Keratinocyte (primary cell): ENCODE data around the gene LHPP. TPM values are rescaled to one million over a fixed set of nuclear protein-coding genes. Genes with fewer than 3 reads are reported as not detected.

Source experiments
- DNase-seq: peaks from one replicate; pipeline ENCODE4 v3.0.0-alpha.2; 2011; ENCODE audit warnings: low read depth, missing footprints, low spot score
- FAIRE-seq: peaks from 2 replicates; lab custom pipeline; 2011; peaks lifted over from hg19 to GRCh38; lab: Jason Lieb, UNC
- H2AFZ ChIP-seq: 2 replicates; pipeline ENCODE4 v1.6.0; 2012; ENCODE audit warnings: low read length, control low read depth, inconsistent platforms; ENCODE audit not compliant: control insufficient read depth
- H3K27ac ChIP-seq: 2 replicates; pipeline ENCODE4 v1.5.1; 2011; ENCODE audit warnings: low read length; ENCODE audit not compliant: control insufficient read depth, insufficient read depth
- H3K27me3 ChIP-seq: 3 replicates; pipeline ENCODE4 v1.6.0; 2011; ENCODE audit warnings: low read length; ENCODE audit not compliant: control insufficient read depth, insufficient read depth; ENCODE audit errors: extremely low read depth
- H3K36me3 ChIP-seq, 2 experiments: 2 replicates in 1 of 2; 3 replicates in 1 of 2; pipeline ENCODE4 v1.5.1; 2011; ENCODE audit warnings: low read length in 2 of 2, mild to moderate bottlenecking in 1 of 2; ENCODE audit not compliant: control insufficient read depth in 2 of 2, insufficient read depth in 2 of 2; ENCODE audit errors: extremely low read depth in 1 of 2
- H3K4me1 ChIP-seq: 3 replicates; pipeline ENCODE4 v1.5.1; 2011; ENCODE audit warnings: low read length; ENCODE audit not compliant: control insufficient read depth, insufficient read depth; ENCODE audit errors: extremely low read depth
- H3K4me2 ChIP-seq: 3 replicates; pipeline ENCODE4 v1.6.0; 2011; ENCODE audit warnings: low read depth, low read length; ENCODE audit not compliant: control insufficient read depth, insufficient read depth; ENCODE audit errors: extremely low read depth
- H3K4me3 ChIP-seq, 3 experiments: fragments of 200-600 bp in 1 of 3; sonication (generic) in 1 of 3; 2 replicates in 2 of 3; 3 replicates in 1 of 3; pipeline ENCODE4 v1.5.1; 2011 to 2016; ENCODE audit warnings: low read length in 3 of 3, mild to moderate bottlenecking in 3 of 3, control low read depth in 2 of 3, inconsistent platforms in 1 of 3, low read depth in 1 of 3, mixed read lengths in 1 of 3, mixed run types in 1 of 3, moderate library complexity in 1 of 3; ENCODE audit not compliant: control insufficient read depth in 2 of 3, insufficient read depth in 2 of 3; ENCODE audit errors: extremely low read depth in 1 of 3
- H3K79me2 ChIP-seq: 2 replicates; pipeline ENCODE4 v1.6.0; 2012; ENCODE audit warnings: low read length; ENCODE audit not compliant: control insufficient read depth, insufficient read depth
- H3K9ac ChIP-seq: 3 replicates; pipeline ENCODE4 v1.6.0; 2011; ENCODE audit warnings: low read length; ENCODE audit not compliant: control insufficient read depth, insufficient read depth; ENCODE audit errors: extremely low read depth
- H3K9me1 ChIP-seq: 3 replicates; pipeline ENCODE4 v1.6.0; 2011; ENCODE audit warnings: low read length; ENCODE audit not compliant: control insufficient read depth, insufficient read depth; ENCODE audit errors: extremely low read depth
- H3K9me3 ChIP-seq: 2 replicates; pipeline ENCODE4 v1.5.1; 2012; ENCODE audit warnings: low read depth, low read length; ENCODE audit not compliant: control insufficient read depth
- H4K20me1 ChIP-seq: 3 replicates; pipeline ENCODE4 v1.6.0; 2011; ENCODE audit warnings: low read length; ENCODE audit not compliant: control insufficient read depth, insufficient read depth; ENCODE audit errors: extremely low read depth
- EZH2 ChIP-seq: IDR thresholded peaks from one replicate; pipeline ENCODE4 v1.6.1; 2012; ENCODE audit warnings: inconsistent platforms, mild to moderate bottlenecking, low read length, moderate library complexity
- dilution Hi-C: fragments of 300-500 bp; cut with MboI; formaldehyde crosslinking; loops from one replicate; pipeline ENCODE4 v1.7.0; 2020; ENCODE audit warnings: low sequenced_read_pairs; ENCODE audit not compliant: extremely low pct_ligation_motif_present
- polyA plus RNA-seq, 5 experiments: library from polyadenylated mRNA; depleted of rRNA in 3 of 5; stranded (reverse) in 3 of 5; stranded (forward) in 1 of 5; unstranded in 1 of 5; fragments of >200 nt; gene quantifications; 1 replicate in 1 of 5; 2 replicates in 3 of 5; 3 replicates in 1 of 5; pipeline versions ENCODE4 v1.2.1 to v1.2.3, GENCODE V29; 2011 to 2012; ENCODE audit warnings: missing spikeins in 2 of 5, low read depth in 1 of 5, low replicate concordance in 1 of 5
- TF ChIP-seq, protein P1 (sequence below), 3 experiments: IDR thresholded peaks in 1 of 3; conservative IDR thresholded peaks in 1 of 3; optimal IDR thresholded peaks in 1 of 3; 2 replicates in 2 of 3; 3 replicates in 1 of 3; pipeline versions ENCODE3 to v1.5.1; 2011; ENCODE audit warnings: low read length in 3 of 3, mild to moderate bottlenecking in 3 of 3, moderate library complexity in 2 of 3, control low read depth in 1 of 3, inconsistent platforms in 1 of 3; ENCODE audit not compliant: insufficient read depth in 2 of 3; ENCODE audit errors: extremely low read depth in 1 of 3

Gene LHPP
- polyA plus RNA-seq, 1 donor (not counting 4 experiments of a cell fraction or from before 2014, with no cell fraction given): 13.1 TPM

GRCh38 chr10:124618470-124619073 is 156.9 kb downstream of the LHPP start:
- no peak for FAIRE-seq
- Histone ChIP-seq H4K20me1 (no peaks in the 10 kb centered on the region), H3K4me1 (peaks cover 15% of the 10 kb centered on the region), H3K9me1 (no peaks in the 10 kb centered on the region), H3K36me3 (peaks cover 3 to 16% of the 10 kb centered on the region in 2 experiments), H3K27ac (no peak overlapping the region), H3K79me2 (no peaks in the 10 kb centered on the region), H2AFZ (no peak overlapping the region), H3K4me2 (peak overlapping the region; percentile 74), H3K9me3 (no peaks in the 10 kb centered on the region), H3K4me3 (no peak overlapping the region), H3K9ac (no peak overlapping the region), H3K27me3 (no peaks in the 10 kb centered on the region)
- no peak for TF ChIP-seq EZH2
- TF ChIP-seq, protein P1, sequence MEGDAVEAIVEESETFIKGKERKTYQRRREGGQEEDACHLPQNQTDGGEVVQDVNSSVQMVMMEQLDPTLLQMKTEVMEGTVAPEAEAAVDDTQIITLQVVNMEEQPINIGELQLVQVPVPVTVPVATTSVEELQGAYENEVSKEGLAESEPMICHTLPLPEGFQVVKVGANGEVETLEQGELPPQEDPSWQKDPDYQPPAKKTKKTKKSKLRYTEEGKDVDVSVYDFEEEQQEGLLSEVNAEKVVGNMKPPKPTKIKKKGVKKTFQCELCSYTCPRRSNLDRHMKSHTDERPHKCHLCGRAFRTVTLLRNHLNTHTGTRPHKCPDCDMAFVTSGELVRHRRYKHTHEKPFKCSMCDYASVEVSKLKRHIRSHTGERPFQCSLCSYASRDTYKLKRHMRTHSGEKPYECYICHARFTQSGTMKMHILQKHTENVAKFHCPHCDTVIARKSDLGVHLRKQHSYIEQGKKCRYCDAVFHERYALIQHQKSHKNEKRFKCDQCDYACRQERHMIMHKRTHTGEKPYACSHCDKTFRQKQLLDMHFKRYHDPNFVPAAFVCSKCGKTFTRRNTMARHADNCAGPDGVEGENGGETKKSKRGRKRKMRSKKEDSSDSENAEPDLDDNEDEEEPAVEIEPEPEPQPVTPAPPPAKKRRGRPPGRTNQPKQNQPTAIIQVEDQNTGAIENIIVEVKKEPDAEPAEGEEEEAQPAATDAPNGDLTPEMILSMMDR (optimal IDR thresholded peaks at IDR 0.05 in 1 of 3, IDR thresholded peaks at IDR 0.05 in 1 of 3, conservative IDR thresholded peaks at IDR 0.05 in 1 of 3; ENCODE audit: extremely low read depth in 1 of 3, insufficient read depth in 2 of 3, low read length in 3 of 3): no peak
- dilution Hi-C loops: no loop called here
- DNase-seq: no peak

- peak overlapping the region; percentile 74 for H3K4me2 ChIP-seq
- dilution Hi-C loops: no loop called here
- no peaks in the 10 kb centered on the region for H3K9me3 ChIP-seq
- no peak overlapping the region for H2AFZ ChIP-seq
- peaks cover 15% of the 10 kb centered on the region for H3K4me1 ChIP-seq
- peak overlapping the region in 1 of 3 experiments; percentile 34 for H3K4me3 ChIP-seq
- peak overlapping the region; percentile 9 for H3K9ac ChIP-seq
- H3K79me2 ChIP-seq: no peaks in the 10 kb centered on the region
- DNase-seq: no peak
- H3K27ac ChIP-seq: no peak overlapping the region
- no peaks in the 10 kb centered on the region for H4K20me1 ChIP-seq
- no peaks in the 10 kb centered on the region for H3K9me1 ChIP-seq
- peaks cover 3 to 16% of the 10 kb centered on the region in 2 experiments for H3K36me3 ChIP-seq
- peak; percentile 76 for FAIRE-seq
- no peaks in the 10 kb centered on the region for H3K27me3 ChIP-seq
- TF ChIP-seq EZH2: no peak
- TF ChIP-seq, protein P1 (optimal IDR thresholded peaks at IDR 0.05 in 1 of 3, IDR thresholded peaks at IDR 0.05 in 1 of 3, conservative IDR thresholded peaks at IDR 0.05 in 1 of 3; ENCODE audit: extremely low read depth in 1 of 3, insufficient read depth in 2 of 3, low read length in 3 of 3): no peak
Observed at GRCh38 chr10:124619195-124619594, 157.6 kb downstream of the LHPP start.
